ENCODE measurements around the gene MROH2B. TPM values are rescaled to one million over a fixed set of nuclear protein-coding genes. Genes with fewer than 3 reads are reported as not detected.

The MROH2B gene
- total RNA-seq, 4 donors from 2014 or later, result 0.27 TPM; not detected in 3

- Histone ChIP-seq H3K9me3 (no peaks in the 10 kb centered on the region), H3K4me1 (no peaks in the 10 kb centered on the region), H3K36me3 (no peaks in the 10 kb centered on the region), H3K4me3 (replicated peaks in 1 of 3) (no peak overlapping the region), H3K27me3 (no peaks in the 10 kb centered on the region), H3K27ac (no peak overlapping the region)
- DNase-seq, result no peak
- intact Hi-C loops (cut with DNase I), result no loop called here
- no peak for TF ChIP-seq CTCF (IDR thresholded peaks at IDR 0.05)
- TF ChIP-seq POLR2A (IDR thresholded peaks at IDR 0.05), result no peak
- 49 to 74% methylated on average over 3 of the region's 3 CpGs for WGBS, 2 donors
Measured at GRCh38 chr5:41003670-41004376, 67.3 kb downstream of the MROH2B start.

- H3K27me3 ChIP-seq, result no peaks in the 10 kb centered on the region
- no peak for DNase-seq
- no peak for TF ChIP-seq CTCF (IDR thresholded peaks at IDR 0.05)
- no peak for TF ChIP-seq POLR2A (IDR thresholded peaks at IDR 0.05)
- no peaks in the 10 kb centered on the region for H3K36me3 ChIP-seq
- no peaks in the 10 kb centered on the region for H3K9me3 ChIP-seq
- no peaks in the 10 kb centered on the region for H3K4me1 ChIP-seq
- H3K27ac ChIP-seq, result no peak overlapping the region
- no peak overlapping the region for H3K4me3 ChIP-seq (replicated peaks in 1 of 3)
- intact Hi-C loops (cut with DNase I), result no loop called here
- 94% methylated on average over 4 of the region's 4 CpGs for WGBS, 2 donors
Measured at GRCh38 chr5:40999966-41000365, 71.2 kb downstream of the MROH2B start.

GRCh38 chr5:40999142-40999541, 72.0 kb downstream of the MROH2B start:
- H3K4me1 ChIP-seq, result no peaks in the 10 kb centered on the region
- H3K36me3 ChIP-seq, result no peaks in the 10 kb centered on the region
- H3K9me3 ChIP-seq, result no peaks in the 10 kb centered on the region
- 88 to 94% methylated on average over 1 of the region's 1 CpG for WGBS, 2 donors
- TF ChIP-seq POLR2A (IDR thresholded peaks at IDR 0.05), result no peak
- no peak for TF ChIP-seq CTCF (IDR thresholded peaks at IDR 0.05)
- intact Hi-C loops (cut with DNase I), result no loop called here
- H3K27me3 ChIP-seq, result no peaks in the 10 kb centered on the region
- H3K4me3 ChIP-seq (replicated peaks in 1 of 3), result no peak overlapping the region
- no peak for DNase-seq
- no peak overlapping the region for H3K27ac ChIP-seq

GRCh38 chr5:40995801-40996586, 75.1 kb downstream of the MROH2B start:
- WGBS, 2 donors, result 82 to 91% methylated on average over 5 of the region's 5 CpGs
- Histone ChIP-seq H3K9me3 (no peaks in the 10 kb centered on the region), H3K36me3 (no peaks in the 10 kb centered on the region), H3K27ac (no peak overlapping the region), H3K27me3 (no peaks in the 10 kb centered on the region), H3K4me3 (replicated peaks in 1 of 3) (no peak overlapping the region), H3K4me1 (peaks cover 0 to 9% of the 10 kb centered on the region in 2 donors)
- no peak for TF ChIP-seq POLR2A (IDR thresholded peaks at IDR 0.05)
- TF ChIP-seq CTCF (IDR thresholded peaks at IDR 0.05), result no peak
- no peak for DNase-seq
- intact Hi-C loops (cut with DNase I), result no loop called here

GRCh38 chr5:40991981-40992559, 79.1 kb downstream of the MROH2B start:
- DNase-seq, result no peak
- WGBS, 2 donors, result 52 to 61% methylated on average over 5 of the region's 5 CpGs

More at GRCh38 chr5:40991981-40992559, 79.1 kb downstream of the MROH2B start:
- H3K4me3 ChIP-seq (replicated peaks in 1 of 3), result no peak overlapping the region
- no peaks in the 10 kb centered on the region for H3K36me3 ChIP-seq
- H3K27ac ChIP-seq, result peak overlapping the region; percentile 48 to 58 (median 56)
- no peaks in the 10 kb centered on the region for H3K27me3 ChIP-seq
- H3K4me1 ChIP-seq, result peaks cover 0 to 9% of the 10 kb centered on the region in 2 donors
- H3K9me3 ChIP-seq, result no peaks in the 10 kb centered on the region
- intact Hi-C loops (cut with DNase I), result no loop called here
- no peak for TF ChIP-seq POLR2A (IDR thresholded peaks at IDR 0.05)
- no peak for TF ChIP-seq CTCF (IDR thresholded peaks at IDR 0.05)

Measured in thyroid gland (tissue), 4 donors.